ENCODE results near the gene BMPER. TPM values are rescaled to one million over a fixed set of nuclear protein-coding genes. Genes with fewer than 3 reads are reported as not detected.

The BMPER gene
- total and polyA plus RNA-seq, 12 donors: 0.29 to 1.9 (median 0.85) TPM; not detected in 2

- H3K27ac ChIP-seq: no peak overlapping the region
- H3K27me3 ChIP-seq: no peaks in the 10 kb centered on the region
- intact Hi-C loops (cut with DNase I): no loop called here
- H3K9me3 ChIP-seq (replicated peaks in 1 of 3): no peaks in the 10 kb centered on the region
- H3K4me1 ChIP-seq (replicated peaks in 1 of 2): peaks cover 0 to 9% of the 10 kb centered on the region in 2 donors
- no peak for DNase-seq
- TF ChIP-seq CTCF (IDR thresholded peaks at IDR 0.05): no peak
- no peak for TF ChIP-seq POLR2A (IDR thresholded peaks at IDR 0.05)
- no peak overlapping the region for H3K4me3 ChIP-seq
- no peaks in the 10 kb centered on the region for H3K36me3 ChIP-seq (replicated peaks in 1 of 2)
- 32 to 49% (median 41%) methylated on average over 2 of the region's 2 CpGs for WGBS, 4 donors
Observed at GRCh38 chr7:34069676-34070075, 164.3 kb downstream of the BMPER start.

GRCh38 chr7:34070511-34071323 lies 165.4 kb downstream of the BMPER start:
- intact Hi-C loops (cut with DNase I): no loop called here
- no peak overlapping the region for H3K4me3 ChIP-seq
- DNase-seq: no peak
- no peaks in the 10 kb centered on the region for H3K36me3 ChIP-seq (replicated peaks in 1 of 2)
- no peak overlapping the region for H3K27ac ChIP-seq
- TF ChIP-seq POLR2A (IDR thresholded peaks at IDR 0.05) (no peak), CTCF (IDR thresholded peaks at IDR 0.05) (no peak)
- no peaks in the 10 kb centered on the region for H3K9me3 ChIP-seq (replicated peaks in 1 of 3)
- WGBS, 4 donors: 50 to 65% (median 63%) methylated on average over 5 of the region's 5 CpGs
- H3K27me3 ChIP-seq: no peaks in the 10 kb centered on the region
- peaks cover 0 to 9% of the 10 kb centered on the region in 2 donors for H3K4me1 ChIP-seq (replicated peaks in 1 of 2)

GRCh38 chr7:34073676-34074075 lies 168.3 kb downstream of the BMPER start:
- DNase-seq: no peak
- 53 to 71% (median 63%) methylated on average over 2 of the region's 2 CpGs for WGBS, 4 donors
- intact Hi-C loops (cut with DNase I): no loop called here
- Histone ChIP-seq H3K27me3 (no peaks in the 10 kb centered on the region), H3K36me3 (replicated peaks in 1 of 2) (no peaks in the 10 kb centered on the region), H3K9me3 (replicated peaks in 1 of 3) (no peaks in the 10 kb centered on the region), H3K27ac (no peak overlapping the region), H3K4me3 (no peak overlapping the region), H3K4me1 (replicated peaks in 1 of 2) (peaks cover 0 to 9% of the 10 kb centered on the region in 2 donors)
- TF ChIP-seq CTCF (IDR thresholded peaks at IDR 0.05) (no peak), POLR2A (IDR thresholded peaks at IDR 0.05) (no peak)

- peaks cover 0 to 9% of the 10 kb centered on the region in 2 donors for H3K4me1 ChIP-seq (replicated peaks in 1 of 2)
- no peak overlapping the region for H3K4me3 ChIP-seq
- no peak for DNase-seq
- H3K9me3 ChIP-seq (replicated peaks in 1 of 3): no peaks in the 10 kb centered on the region
- 76 to 82% (median 79%) methylated on average over 7 of the region's 7 CpGs for WGBS, 4 donors
- no peak for TF ChIP-seq POLR2A (IDR thresholded peaks at IDR 0.05)
- intact Hi-C loops (cut with DNase I): no loop called here
- H3K27ac ChIP-seq: no peak overlapping the region
- H3K27me3 ChIP-seq: no peaks in the 10 kb centered on the region
- no peaks in the 10 kb centered on the region for H3K36me3 ChIP-seq (replicated peaks in 1 of 2)
Observed at GRCh38 chr7:34074421-34074820, 169.1 kb downstream of the BMPER start.

Measured in adrenal gland (tissue), 12 donors.